Activated CD4-positive, alpha-beta T cell treated with anti-CD3 and anti-CD28 coated beads for 4 hours (primary cell): ENCODE data around the gene ASPDH.
"Not testable (repeated sequence)": the region's sequence is repeated elsewhere in the genome, so short reads cannot be mapped to it uniquely, and the experiment has no call there.

Source experiments
- DNase-seq, 2 donors: peaks; one replicate each; pipeline ENCODE4 v3.0.0-alpha.2; 2020

ASPDH gene

GRCh38 chr19:50547385-50548190, 33.9 kb upstream of the ASPDH start:
- no peak for DNase-seq

- DNase-seq = no peak
These were observed 33.0 kb upstream of the ASPDH start for GRCh38 chr19:50546527-50547221.

GRCh38 chr19:50542943-50543342, 29.2 kb upstream of the ASPDH start:
- no peak for DNase-seq

- peak; percentile 44 to 50 for DNase-seq
These were observed 24.1 kb upstream of the ASPDH start for GRCh38 chr19:50537769-50538230.

GRCh38 chr19:50537306-50537685, 23.6 kb upstream of the ASPDH start:
- DNase-seq = no peak

DNA sequence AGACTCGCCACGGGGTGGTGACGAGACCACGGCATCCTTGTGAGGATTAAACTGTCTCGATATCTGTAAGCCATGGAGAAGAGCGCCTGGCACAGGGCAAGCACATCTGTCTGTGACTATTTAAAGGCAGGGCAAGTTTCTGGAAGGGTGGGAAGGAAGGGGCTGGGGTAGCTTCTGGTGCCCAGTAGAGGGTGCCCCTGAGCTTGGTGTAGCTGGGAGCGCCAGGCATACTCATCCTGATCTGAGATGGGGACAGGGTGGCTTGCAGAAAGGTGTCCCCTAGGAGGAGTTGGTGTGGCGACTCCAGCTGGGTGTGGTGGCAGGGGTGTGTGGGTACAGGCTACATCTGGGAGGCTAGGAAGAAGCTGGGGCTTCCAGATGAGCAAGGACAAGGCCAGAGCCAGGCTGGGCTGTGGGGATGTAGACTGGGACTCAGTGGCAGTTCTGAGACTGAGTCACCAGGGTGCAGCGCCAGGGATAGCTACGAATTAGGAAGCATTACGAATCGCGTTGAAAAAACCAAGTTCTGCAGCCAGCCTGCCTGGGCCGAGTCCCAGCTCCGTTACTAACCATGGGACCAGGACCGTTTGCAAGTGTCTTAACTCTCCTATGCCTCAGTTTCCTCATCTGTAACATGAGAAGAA, 23.1 kb upstream of the ASPDH start:
- no peak for DNase-seq

DNA sequence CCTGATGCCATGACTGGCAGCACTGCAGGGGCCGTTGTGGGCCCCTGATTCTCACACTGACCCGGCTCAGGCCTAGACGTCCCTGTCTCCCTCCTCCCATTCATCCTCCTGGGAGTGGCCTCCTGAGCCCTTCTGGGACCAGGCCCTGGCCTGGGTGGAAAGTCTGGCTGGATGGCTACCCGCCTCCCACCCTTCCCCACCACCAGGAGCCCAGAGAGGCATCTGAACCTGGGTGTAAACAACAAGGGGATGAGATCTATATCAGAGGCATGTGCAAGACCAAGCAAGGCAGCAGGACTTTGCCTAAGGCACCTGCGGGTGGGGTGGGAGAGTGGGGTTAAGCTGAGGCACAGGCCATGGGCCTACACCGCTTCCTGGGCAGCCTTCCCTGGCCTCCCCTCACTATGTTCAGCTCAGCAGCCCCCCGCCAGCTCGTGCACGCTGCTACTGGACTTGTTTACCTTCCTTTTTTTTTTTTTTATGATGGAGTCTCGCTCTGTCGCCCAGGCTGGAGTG, 22.0 kb upstream of the ASPDH start:
- DNase-seq = no peak

GRCh38 chr19:50534478-50534877, 20.8 kb upstream of the ASPDH start:
- DNase-seq = no peak

DNA sequence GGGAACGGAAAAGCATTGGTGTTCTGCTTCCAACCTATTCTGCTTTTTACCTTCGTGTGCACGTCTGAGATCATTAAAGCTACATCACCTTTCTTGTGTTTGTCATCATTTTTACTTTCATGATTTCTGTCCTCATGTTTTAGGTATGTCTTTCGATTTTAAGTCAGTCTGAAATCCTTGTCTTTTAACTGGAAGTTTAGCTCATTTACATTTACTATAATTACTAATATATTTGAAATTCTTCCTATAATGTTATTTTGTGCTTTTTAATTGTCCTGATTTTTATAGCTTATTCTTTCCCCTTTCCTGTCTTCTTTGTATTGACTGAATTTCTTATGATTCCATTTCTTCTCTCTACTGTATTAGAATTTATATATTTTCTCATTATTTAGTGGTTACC, 19.2 kb upstream of the ASPDH start:
- DNase-seq = no peak

GRCh38 chr19:50531171-50531612, 17.5 kb upstream of the ASPDH start:
- no peak for DNase-seq

DNA sequence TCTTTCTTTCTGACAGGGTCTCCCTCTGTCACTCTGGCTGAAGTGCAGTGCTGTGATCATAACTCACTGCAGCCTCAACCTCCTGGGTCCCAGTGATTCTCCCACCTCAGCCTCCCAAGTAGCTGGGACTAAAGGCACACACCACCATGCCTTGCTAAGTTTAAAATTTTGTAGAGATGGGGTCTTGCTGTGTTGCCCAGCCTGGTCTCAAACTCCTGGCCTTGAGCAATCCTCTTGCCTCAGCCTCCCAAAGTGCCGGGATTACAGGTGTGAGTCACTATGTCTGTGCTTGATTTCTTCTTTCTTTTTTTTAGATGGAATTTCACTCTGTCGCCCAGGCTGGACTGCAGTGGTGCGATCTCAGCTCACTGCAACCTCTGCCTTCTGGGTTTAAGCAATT, 14.3 kb upstream of the ASPDH start:
- DNase-seq = not testable (repeated sequence)

- no peak for DNase-seq
These were observed 9.2 kb upstream of the ASPDH start for GRCh38 chr19:50522881-50523280.

GRCh38 chr19:50520822-50521465, 7.2 kb upstream of the ASPDH start:
- DNase-seq = no peak

DNA sequence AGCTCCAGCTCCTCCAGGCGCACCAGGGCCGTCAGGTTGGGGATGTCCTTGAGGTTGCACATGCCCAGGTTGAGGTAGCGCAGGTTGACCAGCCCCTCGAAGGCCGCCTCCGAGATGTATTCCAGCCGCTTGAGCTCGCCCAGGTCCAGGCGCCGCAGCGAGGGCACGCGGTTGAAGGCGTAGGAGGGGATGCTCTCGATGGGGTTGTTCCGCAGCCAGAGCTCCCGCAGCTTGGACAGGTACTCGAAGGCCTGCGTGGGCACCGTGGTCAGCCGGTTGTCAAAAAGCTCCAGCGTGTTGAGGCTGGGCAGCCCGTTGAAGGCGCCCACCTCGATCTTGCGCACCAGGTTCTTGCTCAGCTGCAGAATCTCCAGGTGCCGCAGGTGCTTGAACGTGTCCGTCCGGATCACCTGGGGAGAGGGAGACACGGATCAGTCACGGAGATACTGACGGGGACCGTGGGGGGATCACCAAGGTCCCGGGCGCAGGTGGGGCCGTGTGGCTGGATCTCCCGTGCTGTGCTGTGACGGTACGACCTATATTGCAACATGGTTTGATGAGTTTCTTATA, 5.4 kb upstream of the ASPDH start:
- DNase-seq = no peak

GRCh38 chr19:50518091-50519005, 4.6 kb upstream of the ASPDH start:
- DNase-seq = no peak

GRCh38 chr19:50517704-50518075, 4.0 kb upstream of the ASPDH start:
- no peak for DNase-seq

GRCh38 chr19:50516964-50517703, 3.4 kb upstream of the ASPDH start:
- no peak for DNase-seq

DNA sequence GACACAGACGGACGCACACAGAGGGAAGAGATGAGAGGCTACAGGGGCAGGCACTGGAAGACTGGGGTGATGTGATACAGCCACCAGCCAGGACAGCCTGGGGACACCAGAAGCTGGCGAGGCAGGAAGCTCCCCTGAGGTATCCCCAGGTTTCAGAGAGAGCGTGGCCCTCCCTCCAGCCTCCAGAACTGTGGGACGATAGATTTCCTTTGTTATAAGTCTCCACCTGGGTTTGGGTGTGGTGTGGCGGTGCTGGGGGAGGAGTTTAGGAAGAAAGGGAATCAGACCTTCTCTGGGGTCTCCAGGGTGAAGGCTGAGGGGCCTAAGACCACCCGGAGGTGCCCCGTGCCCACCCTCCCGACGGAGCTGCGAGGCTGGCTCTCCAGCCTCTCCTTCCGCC, 2.7 kb upstream of the ASPDH start:
- no peak for DNase-seq

DNA sequence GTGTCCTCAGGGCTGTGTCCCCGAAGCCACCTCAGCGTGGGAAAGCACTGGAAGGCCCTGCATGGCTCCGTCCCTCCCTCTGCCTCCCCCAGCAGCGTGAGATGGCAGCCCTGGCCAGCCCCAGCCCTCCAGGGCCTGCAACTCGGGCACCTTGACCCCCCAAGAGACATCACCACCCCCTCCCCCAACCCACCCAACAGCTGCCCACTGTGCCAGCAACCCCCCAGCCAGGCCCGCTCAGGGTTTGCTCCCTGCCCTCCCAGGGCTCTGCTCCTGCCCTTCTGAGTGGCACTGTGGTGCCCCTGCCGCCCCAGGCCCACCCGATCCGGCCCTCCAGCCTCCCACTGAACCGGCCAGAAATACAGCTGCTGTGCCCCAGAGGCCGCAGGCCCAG, 1.5 kb upstream of the ASPDH start:
- DNase-seq = no peak

DNA sequence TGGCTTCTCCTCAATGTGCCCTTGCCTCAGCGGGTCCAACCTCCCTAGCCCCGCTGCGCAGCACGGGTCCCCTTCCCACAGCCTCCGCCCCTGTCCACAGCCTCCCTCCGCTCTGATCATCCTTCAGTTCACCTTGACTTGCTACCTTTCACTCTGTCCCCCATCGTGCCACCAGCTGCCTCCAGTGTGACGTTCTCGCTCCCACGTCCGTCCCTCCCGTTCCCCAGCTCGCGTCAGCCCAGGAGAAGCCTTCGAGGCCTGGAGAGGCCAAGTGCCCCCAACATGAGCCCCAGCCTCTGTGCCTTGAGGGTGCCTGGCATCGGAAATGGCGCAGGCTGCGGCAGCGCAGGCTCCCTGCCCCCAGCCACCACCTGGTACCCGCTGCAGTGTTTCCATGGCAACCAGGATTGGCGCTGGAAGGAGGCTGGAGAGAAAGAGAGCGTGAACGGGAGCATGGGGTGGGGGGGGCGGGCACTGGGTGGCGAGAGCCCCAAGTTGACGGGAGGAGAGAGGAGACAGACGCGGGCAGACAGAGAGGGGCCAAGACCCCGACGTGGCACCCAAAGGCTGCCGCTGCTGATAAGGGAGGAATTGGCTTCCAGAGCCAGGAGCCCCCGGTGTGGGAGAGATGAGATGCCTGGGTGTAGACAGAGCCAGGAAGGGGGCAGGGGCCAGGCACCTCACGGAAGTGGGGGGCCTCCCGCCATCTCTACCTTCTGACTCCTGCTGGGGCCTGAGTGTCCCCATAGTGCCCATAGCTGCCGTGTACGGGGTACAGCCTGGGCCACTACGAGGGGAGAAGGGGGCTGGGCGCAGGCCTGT, 844 bp upstream of the ASPDH start:
- DNase-seq = no peak
